HepG2 (cell line): ENCODE results near the gene TMEM131L. TPM values are rescaled to one million over a fixed set of nuclear protein-coding genes. Genes with fewer than 3 reads are reported as not detected.

Experiments
- ATAC-seq: fragments of 200-7000 bp; cut with Tn5 transposase; 3 replicates; pipeline ENCODE4 v1.9.1; 2020; ENCODE audit warnings: mild to moderate bottlenecking, moderate library complexity
- BruUV-seq: library from RNA; stranded (reverse); fragments of 400-500 nt; replicated peaks from 2 replicates; lab custom pipeline; 2021; lab: Mats Ljungman, UMichigan
- CTCF ChIA-PET: fragments of 300-600 bp; formaldehyde crosslinking; extraction: SDS; loops from one replicate; lab custom pipeline; 2021; ENCODE audit warnings: low total read pairs, inconsistent platforms, low intra/inter-chr PET ratio; lab: Yijun Ruan, JAX
- POLR2A ChIA-PET: fragments of 350-600 bp; sonication (Branson Sonifier 250); formaldehyde crosslinking; loops from one replicate; lab custom pipeline; 2020; ENCODE audit warnings: antibody characterized with exemption, inconsistent platforms; lab: Yijun Ruan, JAX
- DNase-seq: peaks from one replicate; pipeline ENCODE4 v3.0.0-alpha.2; 2015; ENCODE audit warnings: low spot score
- FAIRE-seq: peaks from 3 replicates; lab custom pipeline; 2011; peaks lifted over from hg19 to GRCh38; lab: Jason Lieb, UNC
- H2AFZ ChIP-seq: one replicate; pipeline ENCODE4 v1.6.1; 2011; ENCODE audit warnings: low read length, inconsistent platforms
- H3K27ac ChIP-seq: fragments of 300-600 bp; 3 replicates; pipeline ENCODE4 v1.8.0; 2011; ENCODE audit warnings: mixed run types, mild to moderate bottlenecking, mixed read lengths, low read length, inconsistent platforms; ENCODE audit not compliant: insufficient read depth; ENCODE audit errors: extremely low read length
- H3K27me3 ChIP-seq, 2 experiments: fragments of 200-600 bp in 1 of 2; 2 replicates in 1 of 2; 3 replicates in 1 of 2; pipeline versions ENCODE4 v1.6.0 to v1.8.0; 2011; ENCODE audit warnings: low read length in 2 of 2, mild to moderate bottlenecking in 2 of 2, moderate library complexity in 2 of 2, inconsistent platforms in 1 of 2; ENCODE audit not compliant: insufficient read depth in 2 of 2, control insufficient read depth in 1 of 2
- H3K36me3 ChIP-seq, 2 experiments: fragments of 200-600 bp in 1 of 2; replicated peaks in 1 of 2; 2 replicates in 1 of 2; 3 replicates in 1 of 2; pipeline versions ENCODE4 v1.5.1 to v1.8.0; 2011; ENCODE audit warnings: low read length in 2 of 2, inconsistent platforms in 1 of 2; ENCODE audit not compliant: insufficient read depth in 2 of 2, control insufficient read depth in 1 of 2
- H3K4me1 ChIP-seq: 2 replicates; pipeline ENCODE4 v1.5.1; 2012; ENCODE audit warnings: low read length, inconsistent platforms; ENCODE audit not compliant: insufficient read depth
- H3K4me2 ChIP-seq: 2 replicates; pipeline ENCODE4 v1.6.0; 2011; ENCODE audit warnings: low read depth, low read length, inconsistent platforms
- H3K4me3 ChIP-seq, 3 experiments: fragments of 200-600 bp in 1 of 3; sonication (generic), shearing (Covaris generic) in 1 of 3; replicated peaks in 1 of 3; 2 replicates each; pipeline ENCODE4 v1.5.1; 2011 to 2016; ENCODE audit warnings: low read length in 3 of 3, inconsistent platforms in 2 of 3, low read depth in 2 of 3, mild to moderate bottlenecking in 2 of 3, control low read depth in 1 of 3, mixed read lengths in 1 of 3; ENCODE audit not compliant: insufficient read depth in 1 of 3
- H3K79me2 ChIP-seq: one replicate; pipeline ENCODE4 v1.6.1; 2011; ENCODE audit warnings: low read length, inconsistent platforms; ENCODE audit not compliant: insufficient read depth
- H3K9ac ChIP-seq: 2 replicates; pipeline ENCODE4 v1.6.0; 2011; ENCODE audit warnings: mild to moderate bottlenecking, low read depth, low read length, inconsistent platforms; ENCODE audit not compliant: insufficient read depth
- H3K9me3 ChIP-seq: 2 replicates; pipeline ENCODE4 v1.5.1; 2012; ENCODE audit warnings: mild to moderate bottlenecking, low read length
- H4K20me1 ChIP-seq: 2 replicates; pipeline ENCODE4 v1.6.0; 2011; ENCODE audit warnings: inconsistent platforms, mild to moderate bottlenecking, low read length, moderate library complexity; ENCODE audit not compliant: insufficient read depth
- ATM ChIP-seq: fragments of 450-650 bp; IDR thresholded peaks from 2 replicates; pipeline ENCODE4 v1.7.1; 2017; ENCODE audit warnings: mild to moderate bottlenecking, borderline replicate concordance
- CCAR2 ChIP-seq: fragments of 200-400 bp; formaldehyde crosslinking; optimal IDR thresholded peaks from 2 replicates; pipeline ENCODE3; 2018; ENCODE audit warnings: low read depth, mild to moderate bottlenecking, low read length, moderate library complexity
- CEBPB ChIP-seq: IDR thresholded peaks from 2 replicates; pipeline ENCODE4 v1.6.1; 2011; ENCODE audit warnings: low read depth, low read length, improper control_type of control experiment, borderline replicate concordance
- DPF2 ChIP-seq: sonication (generic); formaldehyde crosslinking; IDR thresholded peaks from 2 replicates; pipeline ENCODE4 v1.4.0; 2020; ENCODE audit warnings: mild to moderate bottlenecking, low read depth, missing genetic modification reagents, borderline replicate concordance
- GPN1 ChIP-seq: sonication (generic); formaldehyde crosslinking; IDR thresholded peaks from 2 replicates; pipeline ENCODE4 v1.5.1; 2020; ENCODE audit warnings: missing genetic modification reagents, borderline replicate concordance
- HIC2 ChIP-seq: sonication (generic); formaldehyde crosslinking; IDR thresholded peaks from 2 replicates; pipeline ENCODE4 v1.9.0; 2022; ENCODE audit warnings: low read depth, missing genetic modification reagents
- MNT ChIP-seq: fragments of 450-650 bp; IDR thresholded peaks from 2 replicates; pipeline ENCODE4 v1.6.1; 2016
- NR2F1 ChIP-seq, 2 experiments: fragments of 450-650 bp in 1 of 2; formaldehyde crosslinking in 1 of 2; IDR thresholded peaks; 2 replicates each; pipeline versions ENCODE4 v1.5.0 to v1.6.1; 2016 to 2020; ENCODE audit warnings: mild to moderate bottlenecking in 1 of 2, missing compliant biosample characterization in 1 of 2, missing genetic modification reagents in 1 of 2, moderate library complexity in 1 of 2
- SMAD1 ChIP-seq: sonication (generic); formaldehyde crosslinking; IDR thresholded peaks from 2 replicates; pipeline ENCODE4 v1.4.0; 2020; ENCODE audit warnings: missing genetic modification reagents, low read depth, mild to moderate bottlenecking, borderline replicate concordance
- SPEN ChIP-seq: sonication (generic); formaldehyde crosslinking; IDR thresholded peaks from 2 replicates; pipeline ENCODE4 v1.5.1; 2020; ENCODE audit warnings: low read depth, mild to moderate bottlenecking, missing genetic modification reagents
- UBTF ChIP-seq: sonication (generic); formaldehyde crosslinking; IDR thresholded peaks from 2 replicates; pipeline ENCODE4 v1.4.0; 2020; ENCODE audit warnings: mild to moderate bottlenecking, missing genetic modification reagents
- ZNF274 ChIP-seq: sonication (generic); formaldehyde crosslinking; IDR thresholded peaks from 2 replicates; pipeline ENCODE4 v1.5.1; 2020; ENCODE audit warnings: mild to moderate bottlenecking, missing genetic modification reagents
- ZNF546 ChIP-seq: sonication (generic); formaldehyde crosslinking; conservative IDR thresholded peaks from 2 replicates; pipeline ENCODE4 v1.8.1; 2023; ENCODE audit warnings: mild to moderate bottlenecking, missing genetic modification reagents
- ZNF549 ChIP-seq: sonication (generic); formaldehyde crosslinking; IDR thresholded peaks from 2 replicates; pipeline ENCODE4 v1.5.0; 2020; ENCODE audit warnings: missing genetic modification reagents
- ZNF552 ChIP-seq: sonication (generic); formaldehyde crosslinking; IDR thresholded peaks from 2 replicates; pipeline ENCODE4 v1.9.0; 2022; ENCODE audit warnings: missing genetic modification reagents, mild to moderate bottlenecking, borderline replicate concordance
- ZNF558 ChIP-seq: sonication (generic); formaldehyde crosslinking; IDR thresholded peaks from 2 replicates; pipeline ENCODE4 v1.9.0; 2022; ENCODE audit warnings: mild to moderate bottlenecking, missing genetic modification reagents, borderline replicate concordance
- ZNF7 ChIP-seq: IDR thresholded peaks from 2 replicates; pipeline ENCODE4 v1.6.1; 2016; ENCODE audit warnings: missing biosample characterization, missing genetic modification reagents
- ZSCAN21 ChIP-seq: sonication (generic); formaldehyde crosslinking; IDR thresholded peaks from 2 replicates; pipeline ENCODE4 v1.8.0; 2022; ENCODE audit warnings: mild to moderate bottlenecking, missing genetic modification reagents, moderate library complexity, borderline replicate concordance
- ZSCAN29 ChIP-seq: sonication (generic); formaldehyde crosslinking; conservative IDR thresholded peaks from 2 replicates; pipeline ENCODE4 v1.4.0; 2020; ENCODE audit warnings: mild to moderate bottlenecking, missing genetic modification reagents
- WGBS: methylation state at CpG from one replicate; pipeline ENCODE4 v1.1.6; 2017; ENCODE audit warnings: low lambda C conversion rate; 5-methylcytosine and 5-hydroxymethylcytosine counted together
- in situ Hi-C: cut with HindIII; loops from 2 replicates; pipeline ENCODE4 v1.10.0; 2017; ENCODE audit warnings: low pct_unique_long_range_greater_than_20kb; ENCODE audit not compliant: extremely low pct_ligation_motif_present
- intact Hi-C: fragments of 100-400 bp; cut with micrococcal nuclease; formaldehyde crosslinking; loops from one replicate; pipeline ENCODE4 v1.10.0; 2022; ENCODE audit not compliant: unreplicated experiment
- polyA plus RNA-seq, 8 experiments: library from polyadenylated mRNA; depleted of rRNA in 3 of 8; stranded (reverse) in 7 of 8; unstranded in 1 of 8; fragments of >200 nt; fragmentation: Illumina TruSeq in 4 of 8; extraction: Trizol in 4 of 8; gene quantifications; 2 replicates each; pipeline versions ENCODE4 v1.2.1 to v1.2.3, GENCODE V29; 2011 to 2016; ENCODE audit warnings: low read depth in 4 of 8, missing spikeins in 1 of 8, mixed read lengths in 1 of 8; ENCODE audit not compliant: insufficient read depth in 1 of 8
- total RNA-seq, 5 experiments: library from RNA; depleted of rRNA; stranded (reverse); fragments of >200 nt; fragmentation: Illumina TruSeq; extraction: Trizol; gene quantifications; 2 replicates each; pipeline ENCODE4 v1.2.3, GENCODE V29; 2016; ENCODE audit warnings: low read depth in 1 of 5

The TMEM131L gene
- total and polyA plus RNA-seq, 2 of the 13 experiments (the other 11 are each of a cell fraction or from before 2014, with no cell fraction given) = 2.2 to 4.5 TPM

GRCh38 chr4:153679486-153679885, 213.3 kb downstream of the TMEM131L start (continued):
- TF ChIP-seq HIC2 (CRISPR knock-in tag) = no peak
- TF ChIP-seq ZNF274 (CRISPR knock-in tag) = no peak
- no peak for TF ChIP-seq SMAD1
- no peak for TF ChIP-seq CCAR2
- no peak for TF ChIP-seq ZNF549
- TF ChIP-seq, all 625 proteins: peak for 0

GRCh38 chr4:153683763-153684181, 217.6 kb downstream of the TMEM131L start:
- WGBS = 86% methylated on average over 16 of the region's 27 CpGs
- no peak overlapping the region for H2AFZ ChIP-seq

More at GRCh38 chr4:153683763-153684181, 217.6 kb downstream of the TMEM131L start:
- DNase-seq (no peak), ATAC-seq (no peak; the same call in 2 of the 3 replicates), FAIRE-seq (no peak)
- no peak overlapping the region for H3K4me2 ChIP-seq
- no peaks in the 10 kb centered on the region for H3K79me2 ChIP-seq
- no peaks in the 10 kb centered on the region for H3K4me1 ChIP-seq
- ChIA-PET POLR2A (no interaction called here), CTCF (no interaction called here)
- no peak overlapping the region for H3K27ac ChIP-seq
- no peak overlapping the region for H3K4me3 ChIP-seq
- H3K9ac ChIP-seq = no peak overlapping the region
- BruUV-seq = no TSS peak
- no peaks in the 10 kb centered on the region for H4K20me1 ChIP-seq
- H3K9me3 ChIP-seq = peaks cover 14% of the 10 kb centered on the region
- in situ Hi-C loops = no loop called here
- intact Hi-C loops = no loop called here
- H3K27me3 ChIP-seq = peaks cover 0 to 2% of the 10 kb centered on the region in 2 experiments; a peak in 1 of 5 replicates
- no peaks in the 10 kb centered on the region for H3K36me3 ChIP-seq
- no peak for TF ChIP-seq MNT
- TF ChIP-seq GPN1 = no peak
- no peak for TF ChIP-seq CEBPB
- no peak for TF ChIP-seq ATM
- TF ChIP-seq UBTF = no peak
- TF ChIP-seq ZNF558 (CRISPR knock-in tag) = no peak
- TF ChIP-seq ZSCAN29 (CRISPR knock-in tag) = no peak
- no peak for TF ChIP-seq DPF2 (CRISPR knock-in tag)
- no peak for TF ChIP-seq SPEN (CRISPR knock-in tag)
- no peak for TF ChIP-seq ZSCAN21 (CRISPR knock-in tag)
- no peak for TF ChIP-seq ZNF546 (CRISPR knock-in tag)
- TF ChIP-seq ZNF552 (CRISPR knock-in tag) = no peak
- TF ChIP-seq ZNF7 (CRISPR knock-in tag) = no peak
- no peak for TF ChIP-seq NR2F1 (CRISPR knock-in tag; IDR thresholded peaks at IDR 0.05)
